NB4 (cell line): ENCODE results near the gene KLHL25.

Experiments used
- MAX ChIP-seq: IDR thresholded peaks from 2 replicates; pipeline ENCODE4 v1.6.1; 2011; ENCODE audit warnings: low read depth, low read length
- MYC ChIP-seq: IDR thresholded peaks from 2 replicates; pipeline ENCODE4 v1.6.1; 2011; ENCODE audit warnings: low read depth, low read length
- POLR2A ChIP-seq: IDR thresholded peaks from 2 replicates; pipeline ENCODE4 v1.6.1; 2011; ENCODE audit warnings: mild to moderate bottlenecking; ENCODE audit not compliant: insufficient read length; ENCODE audit errors: extremely low read depth
- TF ChIP-seq, protein P1 (sequence below): IDR thresholded peaks from one replicate; pipeline ENCODE4 v1.5.1; 2012; ENCODE audit warnings: low read depth, low read length

DNA sequence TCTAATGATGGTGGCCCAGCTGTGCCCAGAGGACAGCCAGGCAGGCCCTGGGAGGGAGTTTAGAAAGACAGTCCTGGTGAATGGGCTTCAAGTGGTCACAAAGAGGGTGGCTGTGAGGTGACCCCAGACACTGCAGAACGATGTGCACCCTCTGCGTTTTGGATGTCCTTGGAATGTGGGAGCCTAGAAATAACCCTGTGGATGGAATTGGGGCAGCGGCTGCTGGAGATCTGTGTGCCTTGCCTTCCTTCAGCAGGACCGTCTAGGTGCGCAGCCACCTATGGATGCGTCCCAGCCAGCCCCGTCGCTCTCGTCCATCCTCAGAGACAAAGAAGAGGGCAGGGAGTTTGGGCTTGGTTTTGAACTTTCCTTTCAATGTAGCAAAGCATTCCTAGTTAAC lies 46.5 kb downstream of the KLHL25 start:
- TF ChIP-seq, protein P1, sequence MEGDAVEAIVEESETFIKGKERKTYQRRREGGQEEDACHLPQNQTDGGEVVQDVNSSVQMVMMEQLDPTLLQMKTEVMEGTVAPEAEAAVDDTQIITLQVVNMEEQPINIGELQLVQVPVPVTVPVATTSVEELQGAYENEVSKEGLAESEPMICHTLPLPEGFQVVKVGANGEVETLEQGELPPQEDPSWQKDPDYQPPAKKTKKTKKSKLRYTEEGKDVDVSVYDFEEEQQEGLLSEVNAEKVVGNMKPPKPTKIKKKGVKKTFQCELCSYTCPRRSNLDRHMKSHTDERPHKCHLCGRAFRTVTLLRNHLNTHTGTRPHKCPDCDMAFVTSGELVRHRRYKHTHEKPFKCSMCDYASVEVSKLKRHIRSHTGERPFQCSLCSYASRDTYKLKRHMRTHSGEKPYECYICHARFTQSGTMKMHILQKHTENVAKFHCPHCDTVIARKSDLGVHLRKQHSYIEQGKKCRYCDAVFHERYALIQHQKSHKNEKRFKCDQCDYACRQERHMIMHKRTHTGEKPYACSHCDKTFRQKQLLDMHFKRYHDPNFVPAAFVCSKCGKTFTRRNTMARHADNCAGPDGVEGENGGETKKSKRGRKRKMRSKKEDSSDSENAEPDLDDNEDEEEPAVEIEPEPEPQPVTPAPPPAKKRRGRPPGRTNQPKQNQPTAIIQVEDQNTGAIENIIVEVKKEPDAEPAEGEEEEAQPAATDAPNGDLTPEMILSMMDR: no peak
- TF ChIP-seq POLR2A (no peak), MAX (no peak), MYC (no peak)
